Gastrocnemius medialis (tissue), 4 donors: ENCODE measurements around the gene AGBL1. TPM values are rescaled to one million over a fixed set of nuclear protein-coding genes. Genes with fewer than 3 reads are reported as not detected.
A peak's percentile ranks its signal among the peaks of the same experiment; 100 is the strongest.

Source experiments
- ATAC-seq, 2 donors: fragments of 150-250 bp; one replicate each; pipeline ENCODE4 v1.9.1; 2016
- DNase-seq, 2 donors: peaks; one replicate each; pipeline ENCODE4 v3.0.0-alpha.2; 2019
- H3K27ac ChIP-seq, 4 donors: fragments of 200-600 bp; sonication (generic); 1 replicate in 1 of 4; 2 replicates in 3 of 4; pipeline ENCODE4 v1.5.1; 2016 to 2018; ENCODE audit warnings: mild to moderate bottlenecking in 2 of 4, moderate library complexity in 1 of 4
- H3K27me3 ChIP-seq, 3 donors: fragments of 200-600 bp; sonication (generic) in 2 of 3; 1 replicate in 1 of 3; 2 replicates in 2 of 3; pipeline versions ENCODE4 v1.5.1 to v1.6.0; 2016 to 2019; ENCODE audit warnings: mild to moderate bottlenecking in 1 of 3, moderate library complexity in 1 of 3
- H3K36me3 ChIP-seq, 2 donors: fragments of 200-600 bp; sonication (generic) in 1 of 2; one replicate each; pipeline ENCODE4 v1.5.1; 2017 to 2018
- H3K4me1 ChIP-seq, 2 donors: fragments of 200-600 bp; sonication (generic) in 1 of 2; one replicate each; pipeline ENCODE4 v1.5.1; 2016 to 2017; ENCODE audit warnings: mild to moderate bottlenecking in 2 of 2
- H3K4me3 ChIP-seq, 4 donors: fragments of 200-600 bp; sonication (generic) in 3 of 4; 1 replicate in 1 of 4; 2 replicates in 3 of 4; pipeline ENCODE4 v1.5.1; 2016 to 2019; ENCODE audit warnings: mild to moderate bottlenecking in 2 of 4
- H3K9me3 ChIP-seq, 3 donors: fragments of 200-600 bp; sonication (generic) in 2 of 3; 1 replicate in 1 of 3; 2 replicates in 2 of 3; pipeline ENCODE4 v1.5.1; 2016 to 2019
- POLR2A ChIP-seq, 2 donors: fragments of 450-650 bp; IDR thresholded peaks; one replicate each; pipeline ENCODE4 v1.6.1; 2017; ENCODE audit warnings: antibody characterized with exemption in 2 of 2, mild to moderate bottlenecking in 2 of 2, moderate library complexity in 2 of 2
- in situ Hi-C, 4 donors: fragments of 200-750 bp; cut with MboI; loops; one replicate each; pipeline versions ENCODE4 v1.15.0 to v1.8.0; 2017; ENCODE audit warnings: low sequenced_read_pairs in 4 of 4
- intact Hi-C: fragments of 100-400 bp; cut with DNase I; formaldehyde crosslinking; loops from one replicate; pipeline ENCODE4 v1.15.1; 2023; ENCODE audit warnings: low total_unique reads
- total RNA-seq, 4 donors: library from RNA; depleted of rRNA; stranded (reverse); fragments of >200 nt; gene quantifications; one replicate each; pipeline versions ENCODE4 v1.1.0 to v1.2.3, GENCODE V29; 2016
- TF ChIP-seq, protein P1 (sequence below), 5 experiments: fragments of 450-650 bp in 3 of 5; fragments of 200-600 bp in 2 of 5; sonication (generic) in 2 of 5; IDR thresholded peaks in 4 of 5; conservative IDR thresholded peaks in 1 of 5; 1 replicate in 4 of 5; 2 replicates in 1 of 5; pipeline ENCODE4 v1.5.1; 2016 to 2019; ENCODE audit warnings: antibody characterized with exemption in 5 of 5, mild to moderate bottlenecking in 3 of 5, moderate library complexity in 3 of 5

The AGBL1 gene
- total RNA-seq, 4 donors from 2014 or later: 3.8 to 29.7 (median 15.9) TPM

- intact Hi-C loops (no loop called here), in situ Hi-C loops (no loop called here)
- peak in 1 of 2 donors; percentile 27 for ATAC-seq
Observed at GRCh38 chr15:86540840-86541467, 461.3 kb downstream of the AGBL1 start.

GRCh38 chr15:86541540-86541939 lies 461.9 kb downstream of the AGBL1 start:
- DNase-seq (no peak), ATAC-seq (peak; percentile 58 to 85)
- intact Hi-C loops: no loop called here
- H3K4me3 ChIP-seq: no peak overlapping the region
- H3K27me3 ChIP-seq: no peaks in the 10 kb centered on the region
- in situ Hi-C loops: no loop called here
- H3K9me3 ChIP-seq: no peaks in the 10 kb centered on the region
- H3K36me3 ChIP-seq: no peaks in the 10 kb centered on the region
- peaks cover 0 to 5% of the 10 kb centered on the region in 2 donors for H3K4me1 ChIP-seq
- TF ChIP-seq, protein P1, sequence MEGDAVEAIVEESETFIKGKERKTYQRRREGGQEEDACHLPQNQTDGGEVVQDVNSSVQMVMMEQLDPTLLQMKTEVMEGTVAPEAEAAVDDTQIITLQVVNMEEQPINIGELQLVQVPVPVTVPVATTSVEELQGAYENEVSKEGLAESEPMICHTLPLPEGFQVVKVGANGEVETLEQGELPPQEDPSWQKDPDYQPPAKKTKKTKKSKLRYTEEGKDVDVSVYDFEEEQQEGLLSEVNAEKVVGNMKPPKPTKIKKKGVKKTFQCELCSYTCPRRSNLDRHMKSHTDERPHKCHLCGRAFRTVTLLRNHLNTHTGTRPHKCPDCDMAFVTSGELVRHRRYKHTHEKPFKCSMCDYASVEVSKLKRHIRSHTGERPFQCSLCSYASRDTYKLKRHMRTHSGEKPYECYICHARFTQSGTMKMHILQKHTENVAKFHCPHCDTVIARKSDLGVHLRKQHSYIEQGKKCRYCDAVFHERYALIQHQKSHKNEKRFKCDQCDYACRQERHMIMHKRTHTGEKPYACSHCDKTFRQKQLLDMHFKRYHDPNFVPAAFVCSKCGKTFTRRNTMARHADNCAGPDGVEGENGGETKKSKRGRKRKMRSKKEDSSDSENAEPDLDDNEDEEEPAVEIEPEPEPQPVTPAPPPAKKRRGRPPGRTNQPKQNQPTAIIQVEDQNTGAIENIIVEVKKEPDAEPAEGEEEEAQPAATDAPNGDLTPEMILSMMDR (IDR thresholded peaks at IDR 0.05 in 4 of 5, conservative IDR thresholded peaks at IDR 0.05 in 1 of 5): no peak
- no peak for TF ChIP-seq POLR2A (IDR thresholded peaks at IDR 0.05)
- peak overlapping the region in 1 of 4 donors; percentile 29 for H3K27ac ChIP-seq

More at GRCh38 chr15:86540840-86541467, 461.3 kb downstream of the AGBL1 start:
- Histone ChIP-seq H3K4me3 (no peak overlapping the region), H3K4me1 (peaks cover 0 to 5% of the 10 kb centered on the region in 2 donors), H3K9me3 (no peaks in the 10 kb centered on the region), H3K27me3 (no peaks in the 10 kb centered on the region), H3K27ac (no peak overlapping the region), H3K36me3 (no peaks in the 10 kb centered on the region)
- DNase-seq: no peak
- TF ChIP-seq POLR2A (IDR thresholded peaks at IDR 0.05): no peak
- TF ChIP-seq, protein P1 (IDR thresholded peaks at IDR 0.05 in 4 of 5, conservative IDR thresholded peaks at IDR 0.05 in 1 of 5): no peak

GRCh38 chr15:86550075-86550474 lies 470.4 kb downstream of the AGBL1 start:
- intact Hi-C loops: no loop called here
- ATAC-seq: no peak

DNA sequence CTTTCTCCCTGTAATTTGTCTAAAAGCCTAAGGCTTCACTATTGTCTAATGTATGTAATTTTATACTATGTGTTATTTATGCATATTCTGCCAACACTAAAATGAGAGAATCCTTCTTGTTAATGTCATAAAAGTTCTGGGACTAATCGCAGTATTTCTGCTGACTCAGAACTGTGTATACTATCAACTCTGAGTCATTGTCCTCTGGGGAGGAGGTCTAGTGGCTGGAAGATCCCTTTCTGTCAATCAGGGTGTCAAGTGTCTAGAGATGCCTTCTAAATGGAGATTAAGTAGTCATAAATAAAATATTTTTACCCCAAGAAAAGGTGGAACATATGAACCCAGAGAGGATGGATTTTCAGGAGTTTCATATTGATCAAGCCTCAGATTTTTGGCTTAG lies 473.4 kb downstream of the AGBL1 start:
- DNase-seq (no peak), ATAC-seq (peak; percentile 70 to 76)
- Histone ChIP-seq H3K4me1 (peaks cover 8 to 33% of the 10 kb centered on the region in 2 donors), H3K27me3 (no peaks in the 10 kb centered on the region), H3K4me3 (no peak overlapping the region), H3K9me3 (no peaks in the 10 kb centered on the region), H3K27ac (peak overlapping the region in 1 of 4 donors; percentile 65), H3K36me3 (no peaks in the 10 kb centered on the region)
- intact Hi-C loops: no loop called here
- in situ Hi-C loops: no loop called here
- no peak for TF ChIP-seq POLR2A (IDR thresholded peaks at IDR 0.05)
- TF ChIP-seq, protein P1 (IDR thresholded peaks at IDR 0.05 in 4 of 5, conservative IDR thresholded peaks at IDR 0.05 in 1 of 5): no peak

More at GRCh38 chr15:86550075-86550474, 470.4 kb downstream of the AGBL1 start:
- DNase-seq: no peak
- no peak for TF ChIP-seq POLR2A (IDR thresholded peaks at IDR 0.05)
- TF ChIP-seq, protein P1 (IDR thresholded peaks at IDR 0.05 in 4 of 5, conservative IDR thresholded peaks at IDR 0.05 in 1 of 5): no peak
- Histone ChIP-seq H3K4me1 (peaks cover 2 to 23% of the 10 kb centered on the region in 2 donors), H3K27me3 (no peaks in the 10 kb centered on the region), H3K36me3 (no peaks in the 10 kb centered on the region), H3K27ac (no peak overlapping the region), H3K4me3 (no peak overlapping the region), H3K9me3 (no peaks in the 10 kb centered on the region)
- in situ Hi-C loops: no loop called here
